HG02840 (cell line): ENCODE measurements around the gene COL4A1.

ENCODE experiments used
- ATAC-seq: cut with Tn5 transposase; IDR thresholded peaks from one replicate; pipeline ENCODE4 v1.9.1; 2021; ENCODE audit warnings: mild to moderate bottlenecking, moderate library complexity, moderate number of reproducible peaks; ENCODE audit not compliant: unreplicated experiment, low FRiP score

COL4A1 gene

GRCh38 chr13:110280231-110280813 is 26.6 kb downstream of the COL4A1 start:
- ATAC-seq, result no peak

GRCh38 chr13:110279684-110280083 is 27.3 kb downstream of the COL4A1 start:
- ATAC-seq, result no peak

- ATAC-seq, result no peak
Measured at GRCh38 chr13:110278859-110279258, 28.1 kb downstream of the COL4A1 start.

- ATAC-seq, result no peak
Measured at GRCh38 chr13:110277357-110277975, 29.5 kb downstream of the COL4A1 start.

- no peak for ATAC-seq
Measured at GRCh38 chr13:110276553-110276950, 30.4 kb downstream of the COL4A1 start.

- ATAC-seq, result no peak
Measured at GRCh38 chr13:110275931-110276552, 30.9 kb downstream of the COL4A1 start.

- no peak for ATAC-seq
Measured at GRCh38 chr13:110274687-110275086, 32.3 kb downstream of the COL4A1 start.

- no peak for ATAC-seq
Measured at GRCh38 chr13:110273254-110273653, 33.7 kb downstream of the COL4A1 start.

GRCh38 chr13:110272651-110273050 is 34.3 kb downstream of the COL4A1 start:
- no peak for ATAC-seq

GRCh38 chr13:110272227-110272626 is 34.7 kb downstream of the COL4A1 start:
- no peak for ATAC-seq

GRCh38 chr13:110271313-110271712 is 35.6 kb downstream of the COL4A1 start:
- ATAC-seq, result no peak

- no peak for ATAC-seq
Measured at GRCh38 chr13:110270507-110270906, 36.5 kb downstream of the COL4A1 start.

GRCh38 chr13:110269509-110270185 is 37.3 kb downstream of the COL4A1 start:
- ATAC-seq, result no peak

- ATAC-seq, result no peak
Measured at GRCh38 chr13:110268576-110269185, 38.3 kb downstream of the COL4A1 start.

- no peak for ATAC-seq
Measured at GRCh38 chr13:110268061-110268460, 38.9 kb downstream of the COL4A1 start.

- ATAC-seq, result no peak
Measured at GRCh38 chr13:110266983-110267382, 40.0 kb downstream of the COL4A1 start.

GRCh38 chr13:110266431-110266809 is 40.5 kb downstream of the COL4A1 start:
- ATAC-seq, result no peak

- no peak for ATAC-seq
Measured at GRCh38 chr13:110265682-110266430, 41.1 kb downstream of the COL4A1 start.

GRCh38 chr13:110265341-110265681 is 41.6 kb downstream of the COL4A1 start:
- ATAC-seq, result no peak

GRCh38 chr13:110264685-110265275 is 42.2 kb downstream of the COL4A1 start:
- no peak for ATAC-seq
